CD4-positive, alpha-beta T cell treated with Interleukin-10 for 1 hour (primary cell): Measurements from ENCODE around the gene HBZ.

ENCODE experiments used
- DNase-seq: peaks from one replicate; pipeline ENCODE4 v3.0.0-alpha.2; 2020

HBZ gene

GRCh38 chr16:152141-153128, at the start of gene HBZ:
Gene HBZ, plus strand, starts transcription at chr16:152644. Its CDS starts 266 bp downstream, at chr16:152910.
- no peak for DNase-seq

GRCh38 chr16:104355-104754, 48.1 kb upstream of the HBZ start:
- DNase-seq = no peak

DNA sequence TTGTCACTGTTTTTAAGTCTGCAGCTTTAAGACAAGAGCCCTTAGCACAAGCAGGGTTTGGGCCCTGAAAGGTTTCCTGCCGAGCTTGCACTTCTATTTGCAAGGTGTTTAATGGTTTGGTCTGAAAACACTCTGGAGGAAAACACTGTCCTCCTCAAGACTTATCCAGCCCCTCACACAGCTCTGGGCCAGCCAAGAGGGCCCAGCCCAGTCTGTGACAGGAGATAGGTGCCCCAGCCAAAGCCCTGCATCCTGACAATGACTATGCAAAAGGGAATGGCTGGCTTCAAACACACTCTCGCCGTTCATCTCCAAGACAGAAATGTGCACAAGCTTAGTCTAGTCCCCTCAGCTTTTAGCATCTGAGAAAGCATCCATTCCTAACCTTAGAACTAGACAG, 47.5 kb upstream of the HBZ start:
- DNase-seq = no peak

- DNase-seq = no peak
Measured at GRCh38 chr16:105521-105920, 46.9 kb upstream of the HBZ start.

DNA sequence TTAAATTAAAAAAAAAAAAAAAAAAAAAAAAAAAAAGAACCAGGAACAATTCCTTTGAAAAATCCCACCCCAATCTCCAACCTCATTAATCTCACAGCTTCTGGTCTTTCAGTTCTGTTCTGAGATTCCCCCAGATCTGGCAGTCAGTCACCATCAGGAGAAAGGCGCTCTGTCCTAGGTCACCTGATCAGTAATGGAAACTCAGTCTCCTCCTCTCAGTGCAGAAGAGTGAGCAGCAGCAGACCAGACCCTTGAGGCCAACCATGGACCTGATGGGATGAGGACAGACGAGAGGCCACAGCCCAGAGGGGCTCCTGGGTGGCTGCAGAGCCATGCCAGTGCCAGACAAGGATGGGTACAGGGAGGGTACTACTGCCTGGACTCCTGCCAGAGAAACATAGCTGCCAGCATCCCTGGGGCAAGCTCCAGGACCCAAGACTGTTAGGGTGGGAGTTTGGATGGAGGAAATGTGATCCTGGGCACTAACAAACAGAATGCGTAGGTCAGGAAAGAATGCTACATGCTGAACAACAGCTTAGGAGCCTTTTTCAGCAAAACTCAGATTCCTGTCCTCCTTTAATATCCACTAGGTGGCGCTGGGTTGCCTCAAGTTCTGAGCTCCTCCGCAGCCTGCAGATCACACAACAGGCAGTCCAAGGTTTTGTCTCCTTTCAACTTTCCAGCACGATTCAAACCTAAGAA, 45.7 kb upstream of the HBZ start:
- DNase-seq = peak; percentile 75

GRCh38 chr16:112153-112840, 40.1 kb upstream of the HBZ start:
- DNase-seq = no peak

- DNase-seq = no peak
Measured at GRCh38 chr16:114327-114726, 38.1 kb upstream of the HBZ start.

DNA sequence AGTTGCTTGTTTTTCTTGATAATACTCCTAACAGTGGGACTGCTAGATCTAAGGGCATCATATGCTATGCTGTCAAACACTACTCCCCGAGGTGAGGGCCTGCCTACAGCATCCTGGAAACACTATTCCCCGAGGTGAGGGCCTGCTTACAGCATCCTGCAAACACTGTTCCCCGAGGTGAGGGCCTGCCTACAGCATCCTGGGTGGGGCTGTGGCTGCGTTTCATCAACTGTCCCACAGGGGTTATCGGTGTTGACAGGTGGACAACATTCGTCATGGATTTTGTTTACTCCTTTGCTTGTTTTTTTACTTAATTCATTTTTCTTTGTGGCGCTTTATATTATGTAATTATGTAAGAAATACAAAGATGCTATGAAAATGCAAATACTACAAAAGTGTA, 36.4 kb upstream of the HBZ start:
- no peak for DNase-seq

DNA sequence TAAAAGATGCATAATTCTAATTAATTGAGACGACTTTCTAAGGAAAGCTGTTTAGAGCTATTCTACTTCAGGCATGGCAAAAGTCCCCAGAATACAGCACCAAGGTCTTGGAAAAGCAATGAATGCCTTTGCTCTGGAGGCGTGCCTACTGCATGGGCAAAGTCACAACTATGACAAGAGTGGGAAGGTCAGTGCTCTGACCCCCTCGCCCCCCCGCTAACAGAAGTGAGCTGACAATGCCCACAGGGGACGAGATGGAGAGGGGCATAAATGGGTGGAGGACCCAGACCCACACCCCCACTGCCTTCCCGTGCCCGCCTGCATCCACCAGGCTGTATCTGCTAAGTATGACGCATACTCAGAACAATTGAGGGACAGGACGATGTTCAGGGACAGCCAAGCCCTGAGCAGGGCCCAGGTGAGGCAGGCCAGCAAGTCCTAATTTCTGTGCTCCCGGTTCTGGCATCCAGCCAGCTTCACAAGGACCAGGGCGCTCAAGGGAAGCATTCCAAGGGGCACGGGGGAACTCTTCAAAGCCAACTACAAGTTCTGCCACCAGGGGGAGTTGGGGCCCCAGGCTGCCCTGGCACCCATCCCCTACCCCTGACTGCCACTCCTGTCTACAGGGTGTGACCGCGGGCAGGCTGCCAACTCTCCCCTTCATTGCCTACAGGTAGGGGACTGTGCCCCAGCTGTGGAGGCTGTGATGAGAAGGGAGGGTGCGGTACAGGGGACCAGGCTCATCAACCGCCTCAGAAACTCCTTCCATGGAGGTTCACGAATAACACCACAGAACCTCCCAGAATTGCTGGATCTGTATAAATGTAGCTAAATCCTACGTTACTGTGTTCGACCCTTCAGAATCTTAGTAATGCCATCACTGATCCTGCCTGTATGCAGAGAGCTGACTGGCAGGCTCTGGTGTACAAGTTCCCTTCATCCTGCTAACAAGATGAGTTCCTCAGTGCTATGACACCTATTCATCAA, 34.8 kb upstream of the HBZ start:
- peak; percentile 73 for DNase-seq

DNA sequence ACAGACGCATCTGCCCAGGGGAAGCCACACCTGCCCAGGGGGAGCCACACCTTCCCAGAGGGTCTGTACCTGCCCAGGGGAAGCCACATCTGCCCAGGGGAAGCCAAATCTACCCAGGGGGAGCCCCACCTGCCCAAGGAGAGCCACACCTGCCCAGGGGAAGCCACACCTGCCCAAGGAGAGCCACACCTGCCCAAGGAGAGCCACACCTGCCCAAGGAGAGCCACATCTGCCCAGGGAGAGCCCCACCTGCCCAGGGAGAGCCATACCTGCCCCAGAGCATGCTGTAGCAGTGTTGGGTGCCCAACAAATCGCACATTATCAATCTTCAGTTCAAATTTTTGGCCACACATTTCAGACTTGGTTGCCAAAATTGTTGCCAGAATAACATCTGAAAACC, 33.6 kb upstream of the HBZ start:
- no peak for DNase-seq

GRCh38 chr16:119295-119694, 33.1 kb upstream of the HBZ start:
- no peak for DNase-seq

DNA sequence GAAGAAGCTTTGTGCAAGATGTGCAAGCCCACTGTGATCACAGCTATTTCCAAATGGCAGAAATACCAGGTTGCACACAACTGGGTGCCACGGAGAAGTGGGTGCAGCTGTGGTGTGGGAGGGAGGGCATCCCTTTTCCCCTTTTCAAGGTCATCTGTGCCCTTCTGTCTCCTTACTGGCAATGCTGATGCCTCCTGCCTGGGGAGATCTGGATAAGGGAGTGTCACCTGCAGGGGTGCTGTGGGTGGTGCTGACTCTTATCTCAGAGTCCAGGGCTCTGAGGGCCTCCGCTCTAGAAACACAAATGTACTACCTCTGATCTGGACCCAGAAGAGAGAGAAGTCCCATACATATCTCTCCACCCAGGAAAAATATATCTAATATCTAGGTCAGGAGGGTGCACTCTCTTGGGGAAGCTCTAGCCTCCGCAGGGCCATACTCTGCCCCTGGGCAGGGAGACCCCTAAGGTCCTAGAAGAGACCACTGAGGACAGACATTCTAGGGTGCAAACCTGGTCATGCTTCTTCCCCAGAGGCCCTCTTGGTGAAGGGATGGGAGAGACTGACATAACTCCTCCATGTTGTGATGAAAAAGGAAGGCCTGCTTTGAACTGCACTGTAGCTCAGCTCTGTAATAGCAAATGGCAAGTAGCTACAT, 32.5 kb upstream of the HBZ start:
- DNase-seq = no peak

- no peak for DNase-seq
Measured at GRCh38 chr16:120756-121155, 31.7 kb upstream of the HBZ start.

DNA sequence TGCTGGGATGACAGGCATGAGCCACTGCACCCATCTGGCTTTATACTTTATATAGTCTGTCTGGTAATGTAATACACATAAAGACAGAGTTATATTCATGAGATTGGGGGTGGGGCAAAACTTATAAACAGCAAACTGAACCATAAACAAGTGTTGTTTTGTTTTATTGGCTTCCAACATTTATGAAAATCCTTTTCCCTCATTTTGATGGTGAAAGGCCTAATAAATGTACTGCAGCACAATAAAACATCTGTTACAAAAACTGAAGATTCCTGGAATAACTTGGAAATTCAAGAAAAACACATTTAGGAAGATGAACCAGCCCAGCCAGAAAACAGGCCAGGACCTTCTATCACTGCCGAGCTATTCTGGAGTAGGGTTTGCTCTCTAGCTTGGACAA, 30.1 kb upstream of the HBZ start:
- no peak for DNase-seq

DNA sequence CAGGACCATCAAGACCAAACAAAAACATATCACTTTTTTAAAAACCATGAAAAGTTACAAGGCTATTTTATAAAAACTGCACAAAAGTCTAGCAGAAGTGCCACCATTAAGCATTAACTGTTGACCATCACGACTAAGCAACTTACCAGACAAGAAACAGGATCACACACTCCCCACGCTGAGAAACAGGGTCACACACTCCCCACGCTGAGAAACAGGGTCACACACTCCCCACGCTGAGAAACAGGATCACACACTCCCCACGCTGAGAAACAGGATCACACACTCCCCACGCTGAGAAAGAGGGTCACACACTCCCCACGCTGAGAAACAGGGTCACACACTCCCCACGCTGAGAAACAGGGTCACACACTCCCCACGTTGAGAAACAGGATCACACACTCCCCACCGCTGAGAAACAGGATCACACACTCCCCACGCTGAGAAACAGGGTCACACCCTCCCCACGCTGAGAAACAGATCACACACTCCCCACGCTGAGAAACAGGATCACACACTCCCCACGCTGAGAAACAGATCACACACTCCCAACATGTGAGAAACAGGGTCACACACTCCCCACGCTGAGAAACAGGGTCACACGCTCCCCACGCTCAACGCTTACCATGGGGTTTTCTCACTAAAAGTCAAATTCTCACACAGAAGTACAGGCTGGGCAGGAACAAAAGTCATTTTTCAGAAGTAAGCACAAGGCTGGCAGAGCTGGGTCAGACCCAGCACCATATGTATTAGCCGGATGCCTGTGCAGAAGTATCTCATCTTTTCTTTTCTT, 28.7 kb upstream of the HBZ start:
- DNase-seq = peak; percentile 40

GRCh38 chr16:125011-125410, 27.4 kb upstream of the HBZ start:
- DNase-seq = no peak

GRCh38 chr16:129075-129474, 23.4 kb upstream of the HBZ start:
- no peak for DNase-seq

- no peak for DNase-seq
Measured at GRCh38 chr16:130533-131173, 21.8 kb upstream of the HBZ start.

DNA sequence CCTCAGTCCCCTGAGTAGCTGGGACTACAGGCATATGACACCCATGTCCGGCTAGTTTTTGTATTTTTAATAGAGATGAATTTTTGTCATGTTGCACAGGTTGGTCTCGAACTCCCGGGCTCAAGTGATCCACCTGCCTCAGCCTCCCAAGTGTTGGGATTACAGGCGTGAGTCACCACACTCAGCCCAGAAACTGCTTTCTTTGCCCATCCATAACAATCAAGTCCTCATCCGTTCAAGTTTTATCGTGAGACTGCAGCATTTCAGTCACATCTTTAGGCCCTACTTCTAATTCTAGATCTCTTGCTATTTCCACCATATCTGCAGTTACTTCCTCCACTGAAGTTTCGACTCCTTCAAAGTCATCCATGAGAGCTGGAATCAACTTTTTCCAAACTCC, 20.3 kb upstream of the HBZ start:
- DNase-seq = no peak

DNA sequence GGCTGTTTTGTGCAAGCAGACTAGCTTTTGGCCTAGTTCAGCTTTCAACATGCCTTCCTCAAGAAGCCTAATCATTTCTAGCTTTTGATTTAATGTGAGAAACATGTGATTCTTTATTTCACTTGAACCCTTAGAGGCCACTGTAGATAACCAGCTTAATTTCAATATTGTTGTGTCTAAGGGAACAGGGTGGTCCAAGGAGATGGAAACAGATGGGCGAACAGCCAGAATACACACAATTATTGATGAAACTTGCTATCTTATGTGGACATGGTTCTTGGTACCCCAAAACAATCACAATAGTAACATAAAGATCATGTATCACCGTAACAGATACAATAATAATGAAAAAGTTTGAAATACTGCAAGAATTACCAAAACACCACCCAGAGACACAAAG, 18.7 kb upstream of the HBZ start:
- no peak for DNase-seq
